Middle frontal gyrus (tissue), 1 donor: ENCODE measurements around the gene NTN1.

Experiments used
- DNase-seq: peaks from one replicate; pipeline ENCODE4 v3.0.0-alpha.2; 2015; ENCODE audit warnings: low spot score; ENCODE audit errors: extremely low spot score

The NTN1 gene

DNA sequence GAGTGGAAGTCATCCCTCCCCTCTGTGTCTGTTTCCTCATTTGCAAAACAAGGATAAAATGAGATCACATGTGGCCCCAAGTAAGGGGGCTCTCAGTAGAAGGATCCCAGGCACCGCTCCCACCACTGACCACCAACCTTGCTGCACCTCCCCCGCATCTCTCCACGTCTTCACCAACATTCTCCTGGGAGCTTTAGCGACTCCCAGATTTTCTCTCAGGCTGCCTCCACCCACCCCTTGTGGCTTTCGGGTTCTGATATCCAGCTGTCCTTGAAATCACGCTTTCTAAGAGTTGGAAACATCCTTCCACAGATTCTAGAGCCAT is 16.4 kb upstream of the NTN1 start:
- no peak for DNase-seq

DNA sequence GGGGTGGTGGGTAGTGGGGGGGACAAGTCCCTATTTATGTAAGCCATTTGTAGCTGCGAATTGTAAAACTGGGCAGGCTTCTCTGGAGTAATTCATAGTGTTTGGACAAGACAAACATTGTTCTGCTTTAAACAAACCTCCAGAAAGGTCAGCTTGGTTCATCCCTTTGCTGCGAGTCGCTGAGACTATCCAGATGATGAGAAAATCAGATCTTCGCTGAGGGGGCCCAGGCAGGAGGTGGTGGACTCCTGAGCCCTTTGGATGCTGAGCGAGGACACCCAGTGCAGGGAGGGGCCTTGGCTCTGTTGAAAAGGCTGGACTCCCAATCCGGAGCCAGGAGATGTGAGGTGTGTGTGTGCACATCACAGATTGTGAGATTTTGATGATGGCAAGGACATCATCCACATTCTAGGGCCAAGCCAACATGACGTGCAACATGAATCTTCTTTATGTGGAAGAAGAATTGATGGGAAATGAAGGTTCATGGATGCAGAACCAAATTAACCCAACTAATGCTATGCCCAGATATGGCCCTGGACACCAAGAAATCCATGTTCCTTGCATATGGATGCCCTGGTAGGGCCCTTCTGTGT is 15.0 kb upstream of the NTN1 start:
- DNase-seq: no peak

DNA sequence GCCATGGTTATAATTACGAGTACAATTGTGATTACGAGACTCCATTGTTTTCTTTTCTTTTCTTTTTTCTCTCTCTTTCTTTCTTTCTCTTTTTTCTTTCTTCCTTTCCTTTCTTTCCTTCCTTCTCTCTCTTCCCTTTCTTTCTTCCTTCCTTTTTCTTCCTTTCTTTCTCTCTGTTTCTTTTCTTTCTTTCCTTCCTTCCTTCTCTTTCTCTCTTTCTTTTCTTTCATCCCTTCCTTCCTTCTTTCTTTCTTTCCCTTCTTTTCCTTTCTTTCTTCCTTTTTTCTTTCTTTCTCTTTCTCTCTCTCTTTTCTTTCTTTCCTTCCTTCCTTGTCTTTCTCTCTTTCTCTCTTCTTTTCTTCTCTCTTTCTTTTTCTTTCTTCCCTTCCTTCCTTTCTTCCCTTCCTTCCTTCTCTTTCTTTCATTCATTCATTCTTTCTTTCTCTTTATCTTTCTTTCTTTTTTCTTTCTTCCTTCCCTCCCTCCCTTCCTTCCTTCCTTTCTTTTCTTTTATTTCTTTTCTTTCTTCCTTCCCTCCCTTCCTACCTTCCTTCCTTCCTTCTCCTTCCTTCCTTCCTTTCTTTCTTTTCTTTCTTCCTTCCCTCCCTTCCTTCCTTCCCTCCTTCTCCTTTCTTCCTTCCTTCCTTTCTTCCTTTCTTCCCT is 14.1 kb upstream of the NTN1 start:
- no peak for DNase-seq

DNA sequence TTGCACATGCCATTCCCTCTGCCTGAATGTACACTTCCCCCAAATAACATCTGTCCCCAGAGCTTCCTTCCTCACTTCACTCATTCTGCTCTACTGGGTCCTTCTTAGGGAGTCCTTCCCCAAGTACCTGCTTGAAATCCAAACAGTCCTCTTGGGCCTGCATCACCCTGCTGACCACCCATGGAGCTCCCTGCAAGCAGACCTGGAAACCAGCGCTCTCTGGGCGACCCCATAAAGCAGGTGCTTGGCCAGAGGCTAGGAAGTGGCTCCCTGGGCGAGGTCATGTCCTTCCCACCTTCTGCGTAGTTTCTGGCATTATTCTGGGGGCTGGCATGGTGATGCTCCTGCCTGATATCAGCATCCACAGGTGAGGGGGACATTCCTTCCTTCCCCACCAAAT is 12.2 kb upstream of the NTN1 start:
- no peak for DNase-seq

DNA sequence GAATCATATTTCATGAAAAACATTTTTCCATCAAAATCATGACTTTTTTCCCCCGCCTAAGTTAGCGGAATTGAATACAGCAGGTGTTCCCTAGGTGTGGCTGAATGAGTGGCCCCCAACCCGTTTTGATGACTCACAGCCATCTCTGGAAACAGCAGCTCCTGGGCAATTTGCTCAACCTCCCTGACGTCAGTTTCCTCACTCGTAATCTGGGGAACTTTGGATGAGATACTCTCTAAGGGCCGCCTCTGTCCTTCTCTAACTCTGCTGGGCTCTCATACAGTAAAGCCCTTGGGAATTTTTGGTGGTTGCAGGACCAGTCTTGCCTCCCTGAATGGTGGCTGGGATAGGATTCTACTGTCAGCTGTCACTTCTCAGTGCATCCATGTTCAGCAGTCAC is 11.6 kb upstream of the NTN1 start:
- DNase-seq: no peak

DNA sequence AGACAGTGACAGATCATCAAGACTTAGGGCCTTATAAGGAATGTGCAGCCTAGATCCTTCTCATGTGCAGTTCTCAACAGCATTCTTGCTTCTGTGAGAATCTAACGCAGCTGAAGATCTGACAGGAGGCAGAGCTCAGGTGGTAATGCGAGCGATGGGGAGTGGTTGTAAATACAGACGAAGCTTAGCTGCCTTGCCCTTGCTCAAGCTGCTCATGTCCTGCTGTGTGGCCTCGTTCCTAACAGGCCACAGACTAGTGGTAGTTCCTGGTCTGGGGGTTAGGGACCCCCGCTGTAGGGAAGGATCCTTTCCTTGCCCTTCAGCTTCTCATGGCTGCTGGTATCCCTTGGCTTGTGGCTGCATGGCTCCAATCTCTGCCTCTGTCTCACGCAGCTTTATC is 10.3 kb upstream of the NTN1 start:
- DNase-seq: no peak

DNA sequence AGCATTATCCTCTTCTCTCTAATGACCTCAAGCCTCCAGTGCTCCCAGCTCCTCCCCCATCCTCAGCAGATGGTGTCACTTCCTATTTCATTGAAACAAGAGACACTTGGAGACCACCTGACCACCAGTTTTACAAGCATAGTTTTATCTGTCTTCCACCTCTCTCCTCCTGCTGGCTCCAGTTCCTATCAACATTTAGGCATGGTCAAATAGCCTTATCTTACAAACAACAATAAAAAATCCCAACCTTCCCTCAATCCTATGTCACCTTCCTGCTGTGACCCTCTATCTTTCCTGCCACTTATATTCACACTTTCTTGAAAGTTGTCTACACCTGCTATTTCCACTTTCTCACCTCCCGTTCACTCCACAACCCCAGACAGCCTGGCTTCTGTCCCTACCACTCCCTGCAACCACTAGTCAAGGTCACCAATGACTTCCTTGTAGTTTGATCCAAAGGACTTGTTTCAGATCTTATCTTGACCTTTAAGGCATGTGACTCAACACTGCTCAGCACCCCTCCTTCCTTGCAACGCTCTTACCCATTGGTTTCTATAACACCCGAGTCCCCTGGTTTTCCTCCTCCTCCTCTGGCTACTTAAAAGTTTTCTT is 4.3 kb upstream of the NTN1 start:
- DNase-seq: no peak

DNA sequence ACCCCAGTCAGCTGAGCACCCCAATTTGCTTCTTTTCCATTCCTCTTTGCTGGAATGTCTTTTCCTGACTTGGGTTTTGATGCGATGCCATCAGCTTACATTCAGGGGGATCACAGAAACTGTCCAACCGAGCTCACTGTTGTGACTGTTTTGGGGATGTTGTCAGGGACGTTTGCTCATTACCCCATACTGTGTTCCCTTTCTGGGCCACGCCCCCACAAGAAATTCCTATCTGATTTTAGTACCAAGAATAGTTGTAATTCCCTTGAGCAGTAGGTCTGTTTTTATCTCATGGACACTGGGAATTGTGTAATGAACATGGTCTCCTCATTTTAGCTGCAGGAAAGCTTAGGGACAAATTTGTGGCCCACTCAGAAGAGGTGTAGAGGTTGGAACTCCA is 2.6 kb upstream of the NTN1 start:
- DNase-seq: no peak

DNA sequence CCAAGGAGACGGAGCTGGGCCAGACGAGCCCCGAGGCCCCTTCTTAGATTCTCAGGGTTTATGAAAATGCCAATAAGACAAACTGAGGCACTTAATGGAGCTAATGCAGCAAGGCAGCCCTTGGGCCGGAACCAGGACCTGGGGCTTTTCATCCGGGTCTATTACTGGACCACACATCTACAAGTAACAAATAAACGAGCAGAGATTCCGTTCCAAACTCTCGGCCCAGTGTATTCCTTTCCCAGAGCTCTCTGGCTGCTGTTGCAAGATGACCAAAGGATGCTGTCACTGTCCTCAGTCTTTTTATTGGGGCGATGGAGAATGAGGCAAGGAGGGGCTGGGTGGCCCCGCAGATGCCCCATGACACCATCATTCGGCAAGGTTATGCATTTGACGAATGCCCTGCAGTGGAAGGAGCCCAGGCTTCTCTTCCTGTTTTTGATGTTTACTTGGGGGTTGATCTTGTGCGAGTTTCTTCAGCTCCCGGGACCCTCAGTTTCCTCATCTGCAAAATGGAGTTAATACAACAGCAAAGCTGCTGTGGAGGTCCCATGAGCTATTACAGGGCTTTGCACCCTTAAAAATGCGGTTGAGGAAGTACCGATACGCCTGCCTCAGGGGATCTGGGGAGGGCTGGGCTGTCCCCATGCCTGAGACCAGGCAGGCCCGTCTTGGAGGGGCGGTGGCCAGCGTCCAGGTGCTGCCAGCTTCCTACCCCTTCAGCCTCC is 1.1 kb upstream of the NTN1 start:
- DNase-seq: no peak

DNA sequence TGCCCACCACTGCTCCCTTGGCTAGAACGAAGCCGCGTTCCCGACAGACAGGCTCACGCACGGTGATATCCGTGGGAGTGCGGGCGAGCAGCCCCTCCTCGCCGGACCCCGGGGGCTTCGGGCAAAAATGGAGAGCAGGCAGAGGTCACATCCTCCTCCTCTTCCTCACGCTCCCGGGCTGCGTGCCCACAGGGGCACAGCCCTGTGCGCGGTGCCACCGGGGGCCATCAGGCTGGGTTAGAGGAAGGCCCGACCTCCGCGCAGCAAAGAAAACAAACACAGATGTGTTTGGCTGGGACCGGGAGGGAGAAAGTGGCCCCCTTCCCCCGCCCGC is 519 bp upstream of the NTN1 start:
- no peak for DNase-seq

DNA sequence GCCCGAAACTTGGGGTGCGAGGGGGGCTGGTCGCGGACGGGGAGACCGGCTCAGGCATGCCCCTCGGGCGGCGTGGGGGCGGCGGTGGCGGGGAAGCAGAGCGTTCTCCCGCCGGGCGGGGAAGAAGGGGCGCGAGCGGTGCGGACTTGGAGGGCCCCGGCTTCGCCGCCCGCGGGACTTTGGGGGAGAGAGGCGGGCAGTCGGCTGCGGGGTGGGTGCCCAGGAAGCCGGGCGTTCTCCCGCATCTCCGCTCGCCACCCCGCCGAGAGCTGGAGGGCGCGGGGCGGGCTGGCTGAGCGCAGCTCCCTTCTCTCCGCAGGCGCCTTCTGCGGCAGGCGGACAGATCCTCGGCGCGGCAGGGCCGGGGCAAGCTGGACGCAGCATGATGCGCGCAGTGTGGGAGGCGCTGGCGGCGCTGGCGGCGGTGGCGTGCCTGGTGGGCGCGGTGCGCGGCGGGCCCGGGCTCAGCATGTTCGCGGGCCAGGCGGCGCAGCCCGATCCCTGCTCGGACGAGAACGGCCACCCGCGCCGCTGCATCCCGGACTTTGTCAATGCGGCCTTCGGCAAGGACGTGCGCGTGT is 772 bp downstream of the NTN1 start:
- DNase-seq: no peak

DNA sequence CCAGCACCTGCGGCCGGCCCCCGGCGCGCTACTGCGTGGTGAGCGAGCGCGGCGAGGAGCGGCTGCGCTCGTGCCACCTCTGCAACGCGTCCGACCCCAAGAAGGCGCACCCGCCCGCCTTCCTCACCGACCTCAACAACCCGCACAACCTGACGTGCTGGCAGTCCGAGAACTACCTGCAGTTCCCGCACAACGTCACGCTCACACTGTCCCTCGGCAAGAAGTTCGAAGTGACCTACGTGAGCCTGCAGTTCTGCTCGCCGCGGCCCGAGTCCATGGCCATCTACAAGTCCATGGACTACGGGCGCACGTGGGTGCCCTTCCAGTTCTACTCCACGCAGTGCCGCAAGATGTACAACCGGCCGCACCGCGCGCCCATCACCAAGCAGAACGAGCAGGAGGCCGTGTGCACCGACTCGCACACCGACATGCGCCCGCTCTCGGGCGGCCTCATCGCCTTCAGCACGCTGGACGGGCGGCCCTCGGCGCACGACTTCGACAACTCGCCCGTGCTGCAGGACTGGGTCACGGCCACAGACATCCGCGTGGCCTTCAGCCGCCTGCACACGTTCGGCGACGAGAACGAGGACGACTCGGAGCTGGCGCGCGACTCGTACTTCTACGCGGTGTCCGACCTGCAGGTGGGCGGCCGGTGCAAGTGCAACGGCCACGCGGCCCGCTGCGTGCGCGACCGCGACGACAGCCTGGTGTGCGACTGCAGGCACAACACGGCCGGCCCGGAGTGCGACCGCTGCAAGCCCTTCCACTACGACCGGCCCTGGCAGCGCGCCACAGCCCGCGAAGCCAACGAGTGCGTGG is 1.5 kb downstream of the NTN1 start:
- DNase-seq: no peak

DNA sequence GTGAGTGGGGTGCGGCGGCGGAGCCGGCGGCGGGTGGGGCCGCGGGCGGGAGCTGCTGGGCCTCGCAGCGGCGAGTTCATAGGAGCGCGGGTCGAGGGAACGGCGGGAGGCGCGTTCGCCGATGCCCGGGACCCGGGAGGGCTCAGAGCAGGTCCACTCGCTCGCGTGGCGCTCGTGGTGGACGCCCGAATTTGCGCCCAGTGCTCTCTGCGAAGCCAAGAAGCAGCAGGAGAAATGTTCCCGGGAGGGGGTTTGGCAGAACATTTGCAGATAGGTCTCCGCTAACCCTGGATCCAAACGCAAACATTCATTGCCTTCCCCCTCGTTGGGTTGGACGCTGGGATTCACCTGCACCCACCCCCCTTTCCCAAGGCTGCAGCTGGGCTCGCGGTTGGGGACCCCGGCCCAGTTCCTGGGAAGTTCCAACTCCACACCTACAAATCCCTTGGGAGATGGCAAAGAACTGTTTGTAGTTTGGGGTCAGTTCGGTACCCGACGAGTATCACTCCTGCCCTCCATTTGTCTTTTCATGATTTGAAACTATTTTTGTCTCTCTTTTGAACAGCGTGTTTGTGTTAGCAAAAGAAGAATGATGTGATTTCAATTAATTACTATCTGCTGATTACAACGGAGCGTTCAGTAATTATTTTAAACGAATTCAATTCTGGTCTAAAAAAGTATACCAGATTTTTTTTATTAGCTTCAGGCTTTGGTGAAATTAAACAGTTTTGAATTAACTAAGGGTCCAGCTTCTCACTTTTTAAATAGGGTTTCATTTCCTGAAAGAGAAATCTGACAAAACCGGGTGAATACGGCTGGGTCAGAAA is 2.3 kb downstream of the NTN1 start:
- no peak for DNase-seq

DNA sequence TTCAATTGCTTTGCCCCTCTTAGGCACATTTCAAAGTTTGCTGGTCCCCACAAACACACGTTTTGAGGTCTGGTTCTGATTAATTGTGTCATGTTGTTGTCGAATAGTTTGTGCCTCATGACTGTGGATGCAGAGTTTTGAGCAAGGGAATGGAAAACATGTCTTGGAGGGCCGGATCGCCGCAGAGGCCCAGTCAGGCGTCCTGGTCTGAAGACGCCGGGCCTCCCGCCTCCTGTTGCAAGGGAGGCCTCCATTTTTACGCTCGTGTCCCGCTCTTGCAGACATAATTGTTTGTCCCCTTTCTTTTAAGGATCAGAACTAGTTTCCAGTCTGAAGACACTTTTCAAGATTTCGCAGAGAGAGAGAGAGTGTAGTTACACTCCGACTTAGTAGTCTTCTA is 3.2 kb downstream of the NTN1 start:
- no peak for DNase-seq

DNA sequence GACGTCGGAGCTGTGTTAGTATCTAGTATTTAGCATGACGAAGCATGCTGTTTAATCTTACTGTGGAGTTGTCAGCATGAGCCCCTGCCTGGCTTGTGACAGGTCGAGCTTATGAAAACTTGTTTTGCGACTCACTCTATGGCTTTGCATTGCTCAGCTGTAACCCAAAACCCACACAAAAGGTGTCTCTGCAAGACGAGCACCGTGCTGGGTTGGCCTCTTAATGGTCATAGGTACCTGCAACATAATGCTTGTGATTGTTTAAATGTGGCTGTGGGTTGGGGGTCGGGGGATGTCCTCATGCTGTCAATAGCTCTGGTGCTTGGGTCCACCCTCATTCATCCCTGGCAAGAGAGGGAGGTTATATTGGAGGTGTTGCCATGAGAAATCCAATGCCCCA is 5.4 kb downstream of the NTN1 start:
- DNase-seq: no peak

DNA sequence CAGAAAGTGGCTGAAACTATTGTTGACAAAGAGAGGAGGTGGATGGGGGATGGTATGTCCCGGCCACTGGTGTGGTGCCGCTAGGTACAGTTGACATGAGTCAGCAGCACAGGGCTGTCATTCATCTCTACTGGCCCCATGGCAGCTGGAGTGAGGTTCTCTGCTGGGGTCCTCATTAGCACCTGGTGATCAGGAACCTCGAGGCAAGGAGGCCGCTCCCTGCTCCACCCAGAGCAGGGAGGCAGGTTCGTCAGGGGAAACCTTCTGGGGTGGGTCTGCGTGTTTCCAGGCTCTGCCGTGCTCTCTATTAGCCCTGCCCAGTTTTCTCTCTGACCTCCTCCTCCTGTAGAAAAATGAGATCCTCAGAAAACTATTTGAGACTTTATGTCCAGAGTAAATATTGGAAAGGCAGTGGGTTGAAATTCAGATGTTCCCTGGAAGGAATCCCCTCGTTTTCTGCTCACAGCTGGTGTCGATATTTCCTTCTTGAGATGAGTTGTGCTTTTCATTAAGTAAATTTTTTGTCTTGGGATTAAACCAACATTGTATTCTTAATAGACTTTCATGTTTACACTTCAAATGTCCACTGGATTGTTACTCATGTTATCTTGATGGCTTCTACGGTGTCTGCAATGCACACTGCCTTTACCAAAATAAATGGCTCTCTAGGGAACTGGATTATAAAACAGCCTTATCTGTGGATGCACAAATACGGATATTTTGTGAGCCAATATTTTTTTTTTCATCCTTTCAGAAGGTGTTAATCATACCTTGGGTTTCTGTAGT is 7.1 kb downstream of the NTN1 start:
- DNase-seq: no peak

DNA sequence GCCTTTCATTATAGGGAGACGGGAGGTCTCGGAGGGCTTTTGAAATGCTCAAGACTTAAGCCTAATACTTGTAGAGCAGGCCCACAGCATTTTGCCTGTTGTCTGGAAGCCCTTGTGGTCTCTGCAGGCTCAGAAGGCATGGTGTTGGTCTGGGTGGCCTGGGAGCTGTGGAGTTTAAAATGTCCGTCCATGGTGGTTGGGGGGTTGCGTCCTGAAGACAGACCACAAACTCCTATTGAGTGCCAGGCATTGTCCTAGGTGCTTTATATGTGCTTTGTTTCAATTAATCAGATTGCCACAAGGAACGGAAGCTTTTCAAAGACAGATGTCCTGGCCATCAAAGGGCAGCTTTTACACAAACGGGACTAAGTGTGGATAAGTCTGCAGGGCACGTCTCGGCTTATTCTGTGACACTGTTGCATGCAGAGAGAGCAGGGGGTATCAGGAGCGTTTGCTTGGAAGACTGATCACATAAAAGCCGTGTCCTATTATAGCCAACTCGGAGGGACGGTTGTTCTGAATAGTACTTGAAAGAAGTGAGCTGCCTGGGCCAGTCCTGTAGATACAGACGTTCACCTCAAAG is 7.8 kb downstream of the NTN1 start:
- no peak for DNase-seq

DNA sequence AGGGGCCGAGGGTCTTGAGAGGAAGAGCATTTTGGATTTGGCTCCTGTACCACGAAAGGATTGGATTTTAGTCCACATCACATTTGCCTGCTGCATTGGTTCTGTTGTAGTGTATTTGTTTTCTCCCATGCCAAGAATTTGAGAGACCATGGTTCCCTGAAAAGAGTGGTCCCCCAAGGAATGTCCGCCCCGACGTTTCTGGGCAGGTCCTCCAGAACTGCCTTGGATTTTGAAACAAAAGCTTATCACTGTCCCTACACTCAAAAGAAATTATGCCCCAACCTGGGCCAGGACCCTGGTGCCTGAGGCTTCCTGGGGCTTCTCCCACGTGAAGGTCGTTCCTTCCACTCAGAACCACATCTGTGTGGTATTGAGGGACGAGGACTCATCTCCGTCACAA is 10.8 kb downstream of the NTN1 start:
- DNase-seq: no peak

DNA sequence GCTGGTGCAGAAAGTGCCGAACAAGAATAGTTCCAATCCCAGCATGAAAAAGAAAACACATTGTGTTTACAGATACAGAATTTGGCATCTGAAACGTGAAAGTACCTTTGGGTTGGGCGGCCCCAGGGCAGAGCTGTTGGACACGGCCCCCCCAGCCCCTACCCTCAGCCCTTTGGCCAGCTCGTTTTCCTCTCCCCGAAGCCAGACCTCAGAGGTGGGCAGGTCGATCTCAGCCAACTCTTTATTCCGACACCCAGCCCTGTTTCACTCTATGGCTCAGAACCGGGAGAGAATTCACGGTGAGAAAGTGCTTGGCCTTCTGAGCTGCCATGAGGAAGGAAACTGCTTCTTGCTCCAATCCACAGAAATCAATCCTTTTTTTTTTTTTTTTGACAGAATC is 11.3 kb downstream of the NTN1 start:
- DNase-seq: no peak

DNA sequence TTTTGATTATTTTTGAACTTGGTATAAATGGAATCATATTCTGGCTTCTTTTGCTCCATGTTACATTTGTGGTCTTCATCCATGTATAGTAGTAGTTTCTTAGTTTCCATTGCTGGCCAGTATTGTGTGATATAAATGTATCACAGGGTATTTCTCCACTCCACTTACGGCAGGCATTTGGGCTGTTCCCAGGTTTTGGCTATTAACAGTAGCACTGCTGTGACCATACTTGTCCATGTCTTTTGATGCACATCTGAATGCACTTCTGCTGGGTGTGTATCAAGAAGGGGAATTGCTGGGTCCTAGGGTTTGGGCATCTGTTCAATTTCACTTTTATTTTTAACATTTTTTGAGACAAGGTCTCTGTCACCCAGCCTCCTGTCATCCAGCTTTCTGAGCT is 13.9 kb downstream of the NTN1 start:
- DNase-seq: no peak
